ENCODE results near the gene TEKT4.
"Not testable (repeated sequence)": the region's sequence is repeated elsewhere in the genome, so short reads cannot be mapped to it uniquely, and the experiment has no call there.

TEKT4 gene

GRCh38 chr2:94871226-94872087 is at the start of gene TEKT4:
TSS of gene TEKT4 (plus strand) at chr2:94871430. CDS start at chr2:94871580, 150 bp downstream.
- H3K4me1 Mint-ChIP-seq = no peaks in the 10 kb centered on the region
- no peak within 1 kb of the TSS for H3K4me3 Mint-ChIP-seq
- no peak within 1 kb of the TSS for H3K27ac Mint-ChIP-seq
- H3K36me3 Mint-ChIP-seq = no peaks in the 10 kb centered on the region
- peaks cover 2% of the 10 kb centered on the region for H3K27me3 Mint-ChIP-seq
- no peaks in the 10 kb centered on the region for H3K9me3 Mint-ChIP-seq

GRCh38 chr2:94839224-94839623 is 32.0 kb upstream of the TEKT4 start:
- H3K4me1 Mint-ChIP-seq = not testable (repeated sequence)

GRCh38 chr2:94856856-94857255 is 14.4 kb upstream of the TEKT4 start:
- H3K27ac Mint-ChIP-seq, H3K4me3 Mint-ChIP-seq, H3K36me3 Mint-ChIP-seq, H3K4me1 Mint-ChIP-seq, H3K9me3 Mint-ChIP-seq: not testable (repeated sequence)
- H3K27me3 Mint-ChIP-seq = peaks cover 17% of the 10 kb centered on the region

More at GRCh38 chr2:94839224-94839623, 32.0 kb upstream of the TEKT4 start:
- not testable (repeated sequence) for H3K4me3 Mint-ChIP-seq, H3K27ac Mint-ChIP-seq, H3K9me3 Mint-ChIP-seq, H3K27me3 Mint-ChIP-seq, H3K36me3 Mint-ChIP-seq

- H3K9me3 Mint-ChIP-seq, H3K36me3 Mint-ChIP-seq, H3K4me1 Mint-ChIP-seq, H3K4me3 Mint-ChIP-seq, H3K27ac Mint-ChIP-seq: not testable (repeated sequence)
- H3K27me3 Mint-ChIP-seq = peaks cover 21% of the 10 kb centered on the region
Measured at GRCh38 chr2:94857367-94858162, 13.7 kb upstream of the TEKT4 start.

GRCh38 chr2:94858163-94858888 is 12.9 kb upstream of the TEKT4 start:
- peaks cover 23% of the 10 kb centered on the region for H3K27me3 Mint-ChIP-seq
- H3K9me3 Mint-ChIP-seq, H3K4me3 Mint-ChIP-seq, H3K4me1 Mint-ChIP-seq, H3K36me3 Mint-ChIP-seq, H3K27ac Mint-ChIP-seq: not testable (repeated sequence)

- H3K27me3 Mint-ChIP-seq = peaks cover 20% of the 10 kb centered on the region
- no peaks in the 10 kb centered on the region for H3K9me3 Mint-ChIP-seq
- no peak overlapping the region for H3K4me3 Mint-ChIP-seq
- H3K36me3 Mint-ChIP-seq = no peaks in the 10 kb centered on the region
- H3K27ac Mint-ChIP-seq = no peak overlapping the region
- no peaks in the 10 kb centered on the region for H3K4me1 Mint-ChIP-seq
Measured at GRCh38 chr2:94861308-94862152, 9.7 kb upstream of the TEKT4 start.

- H3K4me1 Mint-ChIP-seq = not testable (repeated sequence)
Measured at GRCh38 chr2:94862903-94863302, 8.3 kb upstream of the TEKT4 start.

GRCh38 chr2:94869131-94869530 is 2.1 kb upstream of the TEKT4 start:
- Mint-ChIP-seq H3K36me3 (no peaks in the 10 kb centered on the region), H3K9me3 (no peaks in the 10 kb centered on the region), H3K27ac (no peak overlapping the region), H3K4me3 (no peak overlapping the region), H3K4me1 (no peaks in the 10 kb centered on the region), H3K27me3 (peaks cover 3% of the 10 kb centered on the region)

More at GRCh38 chr2:94862903-94863302, 8.3 kb upstream of the TEKT4 start:
- H3K36me3 Mint-ChIP-seq, H3K4me3 Mint-ChIP-seq, H3K27ac Mint-ChIP-seq, H3K9me3 Mint-ChIP-seq: not testable (repeated sequence)
- H3K27me3 Mint-ChIP-seq = peaks cover 20% of the 10 kb centered on the region

- H3K27me3 Mint-ChIP-seq = peaks cover 2% of the 10 kb centered on the region
- H3K9me3 Mint-ChIP-seq = no peaks in the 10 kb centered on the region
- no peaks in the 10 kb centered on the region for H3K36me3 Mint-ChIP-seq
- H3K4me3 Mint-ChIP-seq = no peak overlapping the region
- H3K4me1 Mint-ChIP-seq = no peaks in the 10 kb centered on the region
- no peak overlapping the region for H3K27ac Mint-ChIP-seq
Measured at GRCh38 chr2:94869552-94870439, 1.4 kb upstream of the TEKT4 start.

- Mint-ChIP-seq H3K4me3 (no peak overlapping the region), H3K4me1 (no peaks in the 10 kb centered on the region), H3K9me3 (no peaks in the 10 kb centered on the region), H3K27me3 (peaks cover 2% of the 10 kb centered on the region), H3K36me3 (no peaks in the 10 kb centered on the region), H3K27ac (no peak overlapping the region)
Measured at GRCh38 chr2:94870440-94871225, 597 bp upstream of the TEKT4 start.

GRCh38 chr2:94872088-94872618 is 923 bp downstream of the TEKT4 start:
- Mint-ChIP-seq H3K27ac (no peak overlapping the region), H3K9me3 (no peaks in the 10 kb centered on the region), H3K36me3 (no peaks in the 10 kb centered on the region)

GRCh38 chr2:94872676-94873361 is 1.6 kb downstream of the TEKT4 start:
- peaks cover 2% of the 10 kb centered on the region for H3K27me3 Mint-ChIP-seq
- H3K4me3 Mint-ChIP-seq = no peak overlapping the region
- H3K9me3 Mint-ChIP-seq = no peaks in the 10 kb centered on the region
- H3K36me3 Mint-ChIP-seq = no peaks in the 10 kb centered on the region
- no peaks in the 10 kb centered on the region for H3K4me1 Mint-ChIP-seq
- H3K27ac Mint-ChIP-seq = no peak overlapping the region

More at GRCh38 chr2:94872088-94872618, 923 bp downstream of the TEKT4 start:
- peaks cover 2% of the 10 kb centered on the region for H3K27me3 Mint-ChIP-seq
- no peak overlapping the region for H3K4me3 Mint-ChIP-seq
- H3K4me1 Mint-ChIP-seq = no peaks in the 10 kb centered on the region
